ENCODE results near the gene SLC7A1. TPM values are rescaled to one million over a fixed set of nuclear protein-coding genes. Genes with fewer than 3 reads are reported as not detected.
A peak's percentile ranks its signal among the peaks of the same experiment; 100 is the strongest.

Gene SLC7A1
- total RNA-seq, 1 donor from 2014 or later, result 91.5 TPM

- no peak for DNase-seq (ENCODE audit: low read depth)
- Histone ChIP-seq H3K36me3 (ENCODE audit: control insufficient read depth, insufficient read depth, low read length) (no peaks in the 10 kb centered on the region), H3K4me3 (ENCODE audit: low read depth, low read length) (no peak overlapping the region), H3K27me3 (ENCODE audit: control insufficient read depth, insufficient read depth, low read length) (no peaks in the 10 kb centered on the region)
- TF ChIP-seq, protein P1, sequence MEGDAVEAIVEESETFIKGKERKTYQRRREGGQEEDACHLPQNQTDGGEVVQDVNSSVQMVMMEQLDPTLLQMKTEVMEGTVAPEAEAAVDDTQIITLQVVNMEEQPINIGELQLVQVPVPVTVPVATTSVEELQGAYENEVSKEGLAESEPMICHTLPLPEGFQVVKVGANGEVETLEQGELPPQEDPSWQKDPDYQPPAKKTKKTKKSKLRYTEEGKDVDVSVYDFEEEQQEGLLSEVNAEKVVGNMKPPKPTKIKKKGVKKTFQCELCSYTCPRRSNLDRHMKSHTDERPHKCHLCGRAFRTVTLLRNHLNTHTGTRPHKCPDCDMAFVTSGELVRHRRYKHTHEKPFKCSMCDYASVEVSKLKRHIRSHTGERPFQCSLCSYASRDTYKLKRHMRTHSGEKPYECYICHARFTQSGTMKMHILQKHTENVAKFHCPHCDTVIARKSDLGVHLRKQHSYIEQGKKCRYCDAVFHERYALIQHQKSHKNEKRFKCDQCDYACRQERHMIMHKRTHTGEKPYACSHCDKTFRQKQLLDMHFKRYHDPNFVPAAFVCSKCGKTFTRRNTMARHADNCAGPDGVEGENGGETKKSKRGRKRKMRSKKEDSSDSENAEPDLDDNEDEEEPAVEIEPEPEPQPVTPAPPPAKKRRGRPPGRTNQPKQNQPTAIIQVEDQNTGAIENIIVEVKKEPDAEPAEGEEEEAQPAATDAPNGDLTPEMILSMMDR (IDR thresholded peaks at IDR 0.05; ENCODE audit: insufficient read depth, low read length, poor library complexity, severe bottlenecking), result no peak
These were observed 1.8 kb upstream of the SLC7A1 start for GRCh38 chr13:29597246-29597645.

- H3K27me3 ChIP-seq (ENCODE audit: control insufficient read depth, insufficient read depth, low read length), result no peaks in the 10 kb centered on the region
- TF ChIP-seq, protein P1 (IDR thresholded peaks at IDR 0.05; ENCODE audit: insufficient read depth, low read length, poor library complexity, severe bottlenecking), result no peak
- no peak for DNase-seq (ENCODE audit: low read depth)
These were observed 553 bp upstream of the SLC7A1 start for GRCh38 chr13:29596064-29596418.

DNA sequence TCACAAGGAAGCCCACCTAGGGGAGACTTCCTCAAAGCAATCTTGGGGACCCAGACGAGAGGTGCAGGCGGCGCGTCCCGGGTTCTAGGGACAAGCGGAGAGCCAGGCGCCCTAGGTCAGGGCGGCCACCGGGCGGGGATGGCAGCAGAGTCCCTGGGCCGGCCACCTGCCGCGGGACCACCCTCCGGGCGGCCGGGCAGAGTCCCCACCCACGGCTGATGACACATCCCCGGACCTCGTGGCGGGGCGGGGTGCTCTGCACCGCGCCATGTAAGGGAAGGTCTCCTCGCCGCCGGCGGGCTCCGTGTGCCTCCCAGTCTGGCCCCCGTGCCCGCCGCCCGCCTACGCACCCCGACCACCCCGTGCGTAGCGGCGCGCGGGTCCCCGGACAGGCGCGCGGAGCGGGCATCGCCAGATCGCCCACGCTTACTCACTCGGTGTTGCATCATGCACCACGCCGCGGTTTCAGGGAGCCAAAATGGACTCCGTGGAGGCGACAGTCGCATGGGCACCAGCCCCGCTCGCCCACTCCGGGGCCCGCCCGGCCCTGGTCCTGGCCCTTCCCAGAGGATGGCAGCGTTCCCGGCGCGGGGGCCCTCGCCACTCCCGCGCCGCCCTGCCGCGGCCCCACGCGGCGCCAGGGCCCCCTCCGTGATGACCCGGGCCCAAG lies 643 bp downstream of the SLC7A1 start:
- no peaks in the 10 kb centered on the region for H3K27me3 ChIP-seq (ENCODE audit: control insufficient read depth, insufficient read depth, low read length)
- no peaks in the 10 kb centered on the region for H3K36me3 ChIP-seq (ENCODE audit: control insufficient read depth, insufficient read depth, low read length)
- TF ChIP-seq, protein P1 (IDR thresholded peaks at IDR 0.05; ENCODE audit: insufficient read depth, low read length, poor library complexity, severe bottlenecking), result no peak
- DNase-seq (ENCODE audit: low read depth), result no peak
- peak overlapping the region; percentile 68 for H3K4me3 ChIP-seq (ENCODE audit: low read depth, low read length)

More at GRCh38 chr13:29596064-29596418, 553 bp upstream of the SLC7A1 start:
- Histone ChIP-seq H3K4me3 (ENCODE audit: low read depth, low read length) (peak overlapping the region; percentile 44), H3K36me3 (ENCODE audit: control insufficient read depth, insufficient read depth, low read length) (no peaks in the 10 kb centered on the region)

- Histone ChIP-seq H3K4me3 (ENCODE audit: low read depth, low read length) (peak overlapping the region; percentile 68), H3K27me3 (ENCODE audit: control insufficient read depth, insufficient read depth, low read length) (no peaks in the 10 kb centered on the region), H3K36me3 (ENCODE audit: control insufficient read depth, insufficient read depth, low read length) (no peaks in the 10 kb centered on the region)
- DNase-seq (ENCODE audit: low read depth), result peak; percentile 77
- TF ChIP-seq, protein P1 (IDR thresholded peaks at IDR 0.05; ENCODE audit: insufficient read depth, low read length, poor library complexity, severe bottlenecking), result no peak
These were observed 1.2 kb downstream of the SLC7A1 start for GRCh38 chr13:29594303-29594709.

DNA sequence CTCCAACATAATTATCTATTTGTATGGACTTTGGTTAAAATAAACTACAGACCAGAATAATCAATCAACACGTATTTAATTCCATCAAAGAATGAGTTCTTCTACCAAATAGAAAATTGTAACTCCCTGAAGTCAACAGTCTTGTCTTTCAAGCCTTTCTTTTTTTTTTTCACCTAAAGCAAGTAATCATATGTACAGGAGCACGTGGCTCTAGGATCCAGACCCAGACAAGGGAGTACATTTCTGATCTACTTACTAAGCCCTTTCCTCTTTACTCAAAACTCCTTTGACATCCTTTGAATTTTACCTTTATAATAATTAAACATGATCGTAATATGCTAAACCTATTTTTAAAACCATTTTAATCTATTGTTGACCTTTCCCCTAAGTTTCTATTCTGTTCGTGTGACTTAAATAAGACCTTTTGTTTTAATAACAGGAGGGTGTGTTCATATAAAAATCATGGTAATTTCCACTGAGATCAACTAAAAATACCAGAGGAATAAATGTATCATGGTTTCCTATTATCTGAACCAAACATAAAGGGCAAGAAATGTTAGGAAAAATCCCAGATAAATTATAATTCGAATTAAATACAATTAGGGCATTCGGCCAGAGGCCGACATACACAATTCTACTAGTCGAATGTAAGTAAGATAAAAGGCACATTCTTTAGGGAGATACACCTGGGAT lies 1.7 kb downstream of the SLC7A1 start:
- no peaks in the 10 kb centered on the region for H3K36me3 ChIP-seq (ENCODE audit: control insufficient read depth, insufficient read depth, low read length)
- no peaks in the 10 kb centered on the region for H3K27me3 ChIP-seq (ENCODE audit: control insufficient read depth, insufficient read depth, low read length)
- H3K4me3 ChIP-seq (ENCODE audit: low read depth, low read length), result peak overlapping the region; percentile 68
- TF ChIP-seq, protein P1 (IDR thresholded peaks at IDR 0.05; ENCODE audit: insufficient read depth, low read length, poor library complexity, severe bottlenecking), result no peak
- DNase-seq (ENCODE audit: low read depth), result no peak
